Psoas muscle (tissue), 8 donors: ENCODE data around the gene TMEM215. TPM values are rescaled to one million over a fixed set of nuclear protein-coding genes. Genes with fewer than 3 reads are reported as not detected.

Experiments used
- ATAC-seq, 4 donors: fragments of 200-7000 bp; cut with Tn5 transposase; one replicate each; pipeline ENCODE4 v1.9.1; 2020; ENCODE audit warnings: moderate library complexity in 3 of 4, mild to moderate bottlenecking in 2 of 4
- DNase-seq, 2 donors: peaks; one replicate each; pipeline ENCODE4 v3.0.0-alpha.2; 2020
- H3K27ac ChIP-seq: fragments of 200-600 bp; one replicate; pipeline ENCODE4 v1.8.0; 2022
- H3K27me3 ChIP-seq, 3 donors: fragments of 200-600 bp in 1 of 3; one replicate each; pipeline versions ENCODE4 v1.6.1 to v1.8.0; 2013 to 2022; ENCODE audit warnings: low read length in 2 of 3, mild to moderate bottlenecking in 2 of 3, moderate library complexity in 1 of 3; ENCODE audit not compliant: insufficient read depth in 3 of 3
- H3K36me3 ChIP-seq, 2 donors: fragments of 200-600 bp in 1 of 2; one replicate each; pipeline versions ENCODE4 v1.6.1 to v1.8.0; 2013 to 2022; ENCODE audit warnings: low read depth in 1 of 2, mild to moderate bottlenecking in 1 of 2, moderate library complexity in 1 of 2; ENCODE audit not compliant: insufficient read depth in 1 of 2
- H3K4me1 ChIP-seq: fragments of 200-600 bp; one replicate; pipeline ENCODE4 v1.8.0; 2022
- H3K4me3 ChIP-seq: fragments of 200-600 bp; one replicate; pipeline ENCODE4 v1.8.0; 2022; ENCODE audit warnings: mild to moderate bottlenecking
- H3K9me3 ChIP-seq: fragments of 200-600 bp; one replicate; pipeline ENCODE4 v1.8.0; 2022
- CTCF ChIP-seq: fragments of 200-600 bp; IDR thresholded peaks from one replicate; pipeline ENCODE4 v1.8.0; 2022; ENCODE audit warnings: antibody characterized with exemption
- WGBS, 3 donors: extraction: QIAGEN DNeasy Blood & Tissue Kit; methylation state at CpG; one replicate each; pipeline versions ENCODE4 v1.1.6 to v1.1.7; 2013; 5-methylcytosine and 5-hydroxymethylcytosine counted together
- intact Hi-C, 2 donors: fragments of 100-400 bp; cut with DNase I; formaldehyde crosslinking; loops; one replicate each; pipeline versions ENCODE4 v1.11.0 to v1.14.2; 2022
- long read RNA-seq, 2 donors: library from polyadenylated mRNA; unstranded; transcript quantifications; one replicate each; pipeline ENCODE4 v2.0.0, GENCODE V29; 2021
- polyA plus RNA-seq, 3 donors: library from polyadenylated mRNA; stranded (reverse); fragments of 200-250 nt; gene quantifications; one replicate each; pipeline ENCODE4 v1.2.3, GENCODE V29; 2013
- total RNA-seq, 4 donors: library from RNA; stranded (reverse); fragmentation: NEBNext Ultra II Directional in 2 of 4; extraction: Animal tissue kit (Norgen Biotek cat#: 25700) in 2 of 4; gene quantifications; one replicate each; pipeline versions ENCODE4 v1.2.1 to v1.2.4, GENCODE V29; 2021 to 2023
- donor health status: healthy with polysubstance abuse.
- donor health status: DM: no; HTN: no; CAD: no; lungs with moderate emphysema.
- donor health status: Bipolar disorder and iron deficiency.
- donor health status: healthy.
- donor health status: DM: yes; HTN: yes; CAD: no.
- donor health status: DM: no; HTN: no; CAD: no.
- donor health status: DM: no; HTN: no; CAD: no.
- donor health status: DM: yes; HTN: yes; CAD: no.

The TMEM215 gene
- total RNA-seq, result under 1 TPM in 1 of 4 donors, not detected in 3; 0.12 TPM
- polyA plus RNA-seq, result not detected
- long read RNA-seq, donor 1, result 0 reads
- long read RNA-seq, donor 2, result 0 reads

- WGBS, 3 donors, result 0 to 1% (median 0%) methylated on average over 50 to 59 of the region's 59 CpGs
- Histone ChIP-seq H3K4me1 (no peaks in the 10 kb centered on the region), H3K27ac (no peak within 1 kb of the TSS), H3K36me3 (no peaks in the 10 kb centered on the region), H3K9me3 (no peaks in the 10 kb centered on the region), H3K27me3 (peaks cover 0 to 56% (median 17%) of the 10 kb centered on the region in 3 donors), H3K4me3 (peak within 1 kb of the TSS; percentile 54)
- intact Hi-C loops, result loop anchor here in 1 of 2 donors (5.0 kb wide), 1 partner anchor 46 kb away; no protein-coding TSS in a partner anchor
- peak; percentile 13 to 58 for DNase-seq
- TF ChIP-seq CTCF, result no peak
- ATAC-seq, result peak in 3 of 4 donors; percentile 19 to 30 (median 26)
Observed at GRCh38 chr9:32783168-32783891, at the start of gene TMEM215. Gene TMEM215 (plus strand): TSS chr9:32783540. CDS start chr9:32784184, 644 bp downstream.

- no peaks in the 10 kb centered on the region for H3K9me3 ChIP-seq
- 22 to 34% (median 32%) methylated on average over 3 of the region's 3 CpGs for WGBS, 3 donors
- no peaks in the 10 kb centered on the region for H3K27me3 ChIP-seq
- DNase-seq, result no peak
- no peaks in the 10 kb centered on the region for H3K36me3 ChIP-seq
- no peak for TF ChIP-seq CTCF
- no peak for ATAC-seq
- intact Hi-C loops, result loop anchor here in 1 of 2 donors (5.0 kb wide), 1 partner anchor 47 kb away; the partner anchor contains the start of gene TMEM215
- no peak overlapping the region for H3K27ac ChIP-seq
- H3K4me3 ChIP-seq, result no peak overlapping the region
- H3K4me1 ChIP-seq, result no peaks in the 10 kb centered on the region
Observed at GRCh38 chr9:32735476-32735875, 47.9 kb upstream of the TMEM215 start.

GRCh38 chr9:32737378-32737777 is 46.0 kb upstream of the TMEM215 start:
- no peaks in the 10 kb centered on the region for H3K36me3 ChIP-seq
- intact Hi-C loops, result loop anchor here in 1 of 2 donors (5.0 kb wide), 1 partner anchor 45 kb away; the partner anchor contains the start of gene TMEM215
- no peak overlapping the region for H3K4me3 ChIP-seq
- no peak for ATAC-seq
- H3K4me1 ChIP-seq, result no peaks in the 10 kb centered on the region
- no peaks in the 10 kb centered on the region for H3K27me3 ChIP-seq
- DNase-seq, result no peak
- 78 to 100% (median 96%) methylated on average over 1 of the region's 1 CpG for WGBS, 3 donors
- H3K27ac ChIP-seq, result no peak overlapping the region
- TF ChIP-seq CTCF, result no peak
- H3K9me3 ChIP-seq, result no peaks in the 10 kb centered on the region

- intact Hi-C loops, result loop anchor here in 1 of 2 donors (5.0 kb wide), 1 partner anchor 44 kb away; the partner anchor contains the start of gene TMEM215
- DNase-seq (no peak), ATAC-seq (no peak)
- Histone ChIP-seq H3K27me3 (no peaks in the 10 kb centered on the region), H3K27ac (no peak overlapping the region), H3K4me3 (no peak overlapping the region), H3K36me3 (no peaks in the 10 kb centered on the region), H3K4me1 (no peaks in the 10 kb centered on the region), H3K9me3 (no peaks in the 10 kb centered on the region)
- no peak for TF ChIP-seq CTCF
- 85 to 87% (median 87%) methylated on average over 4 of the region's 4 CpGs for WGBS, 3 donors
Observed at GRCh38 chr9:32738501-32739172, 44.7 kb upstream of the TMEM215 start.
